ENCODE measurements around the gene TYSND1.
"Not testable (repeated sequence)": the region's sequence is repeated elsewhere in the genome, so short reads cannot be mapped to it uniquely, and the experiment has no call there.

The TYSND1 gene

GRCh38 chr10:70164163-70164562, 17.7 kb upstream of the TYSND1 start:
- DNase-seq (ENCODE audit: low read depth), result no peak

GRCh38 chr10:70163448-70163847, 16.9 kb upstream of the TYSND1 start:
- DNase-seq (ENCODE audit: low read depth), result no peak

GRCh38 chr10:70162892-70163201, 16.3 kb upstream of the TYSND1 start:
- no peak for DNase-seq (ENCODE audit: low read depth)

DNA sequence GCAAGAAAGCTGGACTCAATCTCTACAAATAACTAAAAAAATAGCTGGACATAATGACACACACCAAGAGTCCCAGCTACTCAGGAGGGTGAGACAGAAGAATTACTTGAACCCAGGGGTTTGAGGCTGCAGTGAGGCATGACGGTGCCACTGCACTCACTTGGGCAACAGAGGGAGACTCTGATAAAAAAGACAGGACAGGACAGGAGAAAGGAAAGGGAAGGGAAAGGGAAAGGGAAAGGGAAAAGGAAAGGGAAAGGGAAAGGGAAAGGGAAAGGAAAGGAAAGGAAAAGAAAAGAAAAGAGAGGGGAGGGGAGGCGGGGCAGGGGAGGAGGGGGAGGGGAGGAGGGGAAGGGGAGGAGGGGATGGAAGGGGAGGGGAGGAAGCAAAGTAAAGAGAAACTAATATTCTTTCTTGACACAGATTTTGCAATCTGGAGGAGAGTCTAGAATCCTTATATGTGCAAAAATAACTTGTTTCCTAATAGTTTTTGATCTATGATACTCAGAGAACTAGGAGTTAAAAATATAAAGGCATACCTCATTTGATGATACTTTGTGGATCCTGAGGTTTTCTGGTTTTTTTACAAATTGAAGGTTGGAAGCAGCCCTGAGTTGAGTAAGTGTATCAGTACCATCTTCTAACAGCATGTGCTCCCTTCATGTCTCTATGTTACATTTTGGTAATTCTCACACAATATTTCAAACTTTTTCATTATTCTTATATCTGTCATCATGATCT, 15.8 kb upstream of the TYSND1 start:
- no peak for DNase-seq (ENCODE audit: low read depth)

GRCh38 chr10:70160798-70161197, 14.3 kb upstream of the TYSND1 start:
- no peak for DNase-seq (ENCODE audit: low read depth)

DNA sequence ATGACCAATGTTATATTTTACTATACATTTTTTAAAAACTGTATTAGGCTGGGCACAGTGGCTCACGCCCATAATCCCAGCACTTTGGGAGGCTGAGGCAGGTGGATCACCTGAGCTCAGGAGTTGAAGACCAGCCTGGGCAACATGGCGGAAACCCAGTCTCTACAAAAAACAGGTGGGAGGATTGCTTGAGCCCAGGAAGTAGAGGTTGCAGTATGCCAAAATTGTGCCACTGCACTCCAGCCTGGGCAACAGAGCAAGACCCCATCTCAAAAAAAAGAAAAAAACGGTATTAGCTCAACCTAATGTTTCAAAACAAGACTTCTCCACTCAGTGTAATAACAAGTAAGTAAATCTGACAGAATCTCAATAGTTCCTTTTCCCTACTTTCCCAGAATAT, 12.9 kb upstream of the TYSND1 start:
- DNase-seq (ENCODE audit: low read depth), result not testable (repeated sequence)

DNA sequence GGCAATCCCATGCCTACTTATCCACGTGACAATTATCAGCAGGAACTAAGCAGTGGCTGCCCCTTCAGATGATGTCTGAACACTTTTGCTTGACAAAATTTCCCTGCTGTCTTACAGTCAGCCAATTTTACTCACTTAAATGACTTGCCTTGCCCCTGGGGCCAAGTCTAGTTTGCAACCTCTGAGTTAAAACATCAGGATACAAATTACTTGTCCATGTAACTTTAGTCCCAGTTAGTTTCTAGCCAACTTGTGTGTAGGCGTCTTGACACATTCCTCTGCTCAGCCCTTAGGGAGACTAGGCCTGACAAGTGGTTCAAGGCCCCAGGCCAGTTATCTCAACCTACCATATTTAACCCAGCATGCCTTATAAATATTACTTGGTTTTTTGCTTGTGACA, 11.6 kb upstream of the TYSND1 start:
- DNase-seq (ENCODE audit: low read depth), result no peak

GRCh38 chr10:70155255-70155838, 8.8 kb upstream of the TYSND1 start:
- no peak for DNase-seq (ENCODE audit: low read depth)

DNA sequence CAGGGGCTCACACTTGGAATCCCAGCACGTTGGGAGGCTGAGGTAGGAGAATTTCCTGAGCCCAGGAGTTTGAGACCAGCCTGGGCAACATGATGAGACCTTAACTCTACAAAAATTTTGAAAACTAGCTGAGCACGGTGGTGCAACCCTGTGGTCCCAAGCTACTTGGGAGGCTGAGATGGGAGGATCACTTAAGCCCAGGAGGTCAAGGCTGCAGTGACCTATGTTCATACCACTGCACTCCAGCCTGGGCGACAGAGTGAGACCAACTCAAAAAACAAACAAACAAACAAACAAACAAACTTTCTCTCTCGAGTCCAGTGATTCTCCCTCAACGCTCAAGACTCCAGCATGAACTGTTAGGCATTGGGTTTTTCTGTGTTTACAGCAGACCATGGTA, 2.0 kb upstream of the TYSND1 start:
- no peak for DNase-seq (ENCODE audit: low read depth)

DNA sequence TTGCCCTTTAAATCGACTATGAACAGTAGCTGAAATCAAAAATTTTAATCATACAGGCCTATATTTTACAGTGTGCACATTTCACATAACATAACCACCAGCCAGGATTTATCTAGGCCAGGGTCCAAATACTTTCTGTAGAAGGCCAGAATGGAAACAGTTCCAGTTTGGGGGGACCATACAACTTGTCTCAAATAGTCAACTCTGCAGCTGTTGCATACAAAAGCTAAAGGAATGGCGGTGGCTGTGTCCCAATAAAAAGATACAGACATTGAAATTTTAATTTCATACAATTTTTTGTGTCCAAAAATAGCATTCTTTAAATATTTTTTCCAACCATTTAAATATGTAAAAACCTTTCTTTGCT, 742 bp upstream of the TYSND1 start:
- no peak for DNase-seq (ENCODE audit: low read depth)

DNA sequence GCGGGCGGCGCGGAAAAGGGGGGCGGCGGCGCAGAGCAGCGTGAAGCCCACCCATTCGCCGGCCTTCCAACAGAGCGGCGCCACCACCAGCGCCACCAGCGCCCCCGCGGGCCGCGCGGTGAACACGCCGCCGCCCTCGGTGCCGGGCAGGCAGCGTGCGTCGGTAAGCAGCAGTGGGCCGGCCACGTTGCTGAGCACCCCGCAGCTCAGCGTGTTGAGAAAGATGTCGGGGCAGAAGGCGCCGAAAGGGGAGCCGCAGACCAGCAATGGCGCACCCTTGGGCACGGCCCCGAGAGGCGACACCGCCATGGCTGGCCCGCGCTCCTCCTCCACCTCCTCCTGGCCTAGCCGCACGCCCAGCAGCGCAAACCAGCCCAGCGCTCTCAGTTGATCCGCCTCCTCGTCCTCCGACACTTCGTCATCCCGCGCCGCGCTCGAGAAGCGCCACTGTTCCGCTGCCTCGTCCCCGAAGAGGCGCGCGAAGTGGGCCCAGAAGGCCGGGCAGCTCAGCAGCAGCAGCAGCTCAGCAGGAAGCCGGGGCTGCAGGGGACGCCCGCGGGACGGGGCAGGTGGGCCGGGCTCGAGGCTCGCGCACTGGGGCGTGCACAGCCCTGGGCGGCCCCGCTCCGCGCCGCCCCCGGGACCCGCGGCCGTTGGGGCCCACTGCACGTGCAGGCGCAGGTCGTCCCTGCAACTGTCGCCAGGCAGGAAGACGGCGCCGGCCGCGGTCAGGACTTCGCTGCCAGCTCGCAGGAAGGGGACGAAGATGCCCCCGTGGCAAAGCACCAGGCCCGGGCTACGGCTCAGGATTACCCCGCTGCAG, 623 bp downstream of the TYSND1 start:
- DNase-seq (ENCODE audit: low read depth), result peak; percentile 64

GRCh38 chr10:70145166-70145665, 1.3 kb downstream of the TYSND1 start:
- DNase-seq (ENCODE audit: low read depth), result no peak

- no peak for DNase-seq (ENCODE audit: low read depth)
Observed at GRCh38 chr10:70144372-70145110, 2.0 kb downstream of the TYSND1 start.

DNA sequence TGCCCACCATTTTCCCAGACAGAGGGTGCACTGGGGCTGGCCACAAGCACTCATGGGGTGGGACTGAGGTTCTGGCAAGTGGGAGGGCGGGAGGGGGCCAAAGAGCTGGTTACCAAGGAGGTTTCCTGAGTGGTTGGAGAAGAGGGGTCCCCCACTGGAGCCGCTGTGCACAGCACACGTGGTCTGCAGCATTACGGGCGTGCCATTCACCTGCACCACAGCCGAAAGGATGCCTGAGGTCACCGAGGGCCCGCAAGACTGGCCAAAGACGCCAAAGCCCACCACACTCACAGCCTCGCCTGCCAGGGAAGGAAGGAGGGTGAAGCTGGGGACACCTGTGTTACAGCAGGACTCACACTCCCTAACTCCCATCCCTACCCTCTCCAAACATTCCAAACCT, 3.9 kb downstream of the TYSND1 start:
- DNase-seq (ENCODE audit: low read depth), result no peak

DNA sequence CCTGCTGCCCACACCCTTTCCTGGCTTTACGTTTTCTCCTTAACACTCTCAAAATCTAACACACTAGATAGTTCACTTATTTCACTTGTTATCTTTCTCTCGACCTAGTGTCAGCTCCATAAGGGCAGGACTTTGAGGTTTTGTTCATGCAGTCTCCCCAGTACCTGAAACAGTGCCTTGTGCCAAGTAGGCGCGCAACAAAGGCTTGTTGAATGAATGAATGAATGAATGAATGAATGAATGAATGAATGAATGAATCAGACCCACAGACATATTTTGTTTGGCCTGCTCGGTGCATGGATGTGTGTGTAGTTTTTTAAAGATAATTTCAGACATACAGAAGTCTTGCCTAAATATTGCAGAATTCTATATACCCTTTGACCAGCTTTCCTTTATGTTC, 6.2 kb downstream of the TYSND1 start:
- no peak for DNase-seq (ENCODE audit: low read depth)

- DNase-seq (ENCODE audit: low read depth), result no peak
Observed at GRCh38 chr10:70139997-70140250, 6.6 kb downstream of the TYSND1 start.

DNA sequence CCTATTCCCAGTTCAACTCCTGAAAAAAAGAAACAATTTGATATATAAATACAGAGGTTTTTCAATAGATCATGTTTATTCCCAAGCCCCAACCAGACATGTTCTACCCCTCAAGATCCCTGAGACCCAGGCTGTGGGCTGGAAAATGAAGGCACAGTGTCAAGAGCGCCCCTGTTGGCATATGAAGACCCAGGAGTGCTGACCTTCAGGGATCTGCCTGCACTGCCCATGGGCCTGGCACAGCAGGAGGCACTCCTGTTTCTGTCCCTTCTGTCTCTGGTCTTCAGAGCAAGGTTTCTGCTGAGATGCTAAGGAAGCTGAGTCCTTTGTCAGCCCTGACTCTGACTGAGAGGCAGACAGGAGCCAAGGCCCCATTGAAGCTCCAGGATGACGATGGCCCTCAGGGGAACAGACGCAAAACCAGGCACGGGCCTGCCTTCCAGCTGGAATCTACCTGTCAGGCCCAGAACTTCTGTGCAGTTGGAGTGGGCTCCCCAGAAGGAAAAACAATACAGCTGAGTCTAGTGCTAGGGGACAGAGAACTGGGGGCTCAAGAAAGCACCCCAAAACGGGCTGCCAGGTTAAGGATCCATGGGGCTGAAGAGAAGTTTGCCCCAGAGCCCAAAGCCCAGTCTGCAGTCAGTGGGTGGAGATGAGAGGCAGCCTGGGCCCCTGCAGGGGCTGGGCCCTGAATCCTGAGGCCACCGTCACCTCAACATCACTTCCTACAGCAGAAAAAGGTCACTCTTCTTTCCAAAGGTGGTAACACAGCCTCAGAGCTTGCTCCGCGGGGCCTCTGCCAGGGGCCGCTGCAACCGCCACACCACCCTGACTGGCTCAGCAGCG, 7.1 kb downstream of the TYSND1 start:
- DNase-seq (ENCODE audit: low read depth), result no peak

GRCh38 chr10:70137927-70138883, 8.3 kb downstream of the TYSND1 start:
- DNase-seq (ENCODE audit: low read depth), result no peak

DNA sequence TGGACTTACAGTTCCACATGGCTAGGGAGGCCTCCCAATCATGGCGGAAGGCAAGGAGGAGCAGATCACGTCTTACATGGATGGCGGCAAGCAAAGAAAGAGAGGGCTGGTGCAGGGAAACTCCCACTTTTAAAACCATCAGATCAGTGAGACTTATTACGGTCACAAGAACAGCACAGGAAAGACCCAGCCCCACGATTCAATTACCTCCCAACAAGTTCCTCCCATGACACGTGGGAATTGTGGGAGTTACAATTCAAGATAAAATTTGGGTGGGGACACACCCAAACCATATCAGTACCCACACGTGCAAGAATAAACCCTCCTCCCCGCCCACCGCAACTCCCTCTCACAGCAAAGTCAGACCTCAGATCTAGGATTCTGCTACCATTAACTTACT, 9.4 kb downstream of the TYSND1 start:
- DNase-seq (ENCODE audit: low read depth), result no peak

DNA sequence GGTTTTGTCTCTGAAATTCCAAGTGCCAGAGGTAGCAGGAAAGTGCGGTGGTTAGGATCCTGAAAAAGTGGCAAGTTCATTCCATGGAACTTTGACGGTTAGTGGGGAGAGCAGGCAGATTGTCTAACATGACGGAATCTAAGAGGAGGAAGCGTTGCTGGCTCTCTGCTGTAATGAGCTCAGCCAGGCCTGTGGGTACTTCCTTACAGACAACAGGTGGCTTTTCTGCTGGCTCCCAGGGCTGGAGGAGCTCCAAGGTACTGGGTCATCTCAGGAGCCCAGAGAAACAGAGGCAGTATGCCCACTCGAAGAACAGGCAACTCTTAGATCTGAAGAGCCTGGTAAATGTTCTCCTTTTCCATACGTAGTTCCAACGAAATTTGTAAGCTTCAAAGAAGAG, 10.8 kb downstream of the TYSND1 start:
- no peak for DNase-seq (ENCODE audit: low read depth)

- DNase-seq (ENCODE audit: low read depth), result no peak
Observed at GRCh38 chr10:70135046-70135445, 11.5 kb downstream of the TYSND1 start.

Measured in T follicular helper cell (primary cell).